DND-41 (cell line): Measurements from ENCODE around the gene TCF12.

Experiments used
- ATAC-seq: fragments of 200-7000 bp; cut with Tn5 transposase; 3 replicates; pipeline ENCODE4 v1.9.1; 2021; ENCODE audit warnings: low read depth; ENCODE audit not compliant: insufficient read depth
- DNase-seq: peaks from one replicate; pipeline ENCODE4 v3.0.0-alpha.2; 2020
- H2AFZ ChIP-seq: 2 replicates; pipeline ENCODE4 v1.6.0; 2012; ENCODE audit warnings: low read depth, low read length
- H3K27ac ChIP-seq: 2 replicates; pipeline ENCODE4 v1.5.1; 2012; ENCODE audit warnings: low read length, inconsistent platforms
- H3K27me3 ChIP-seq: fragments of 200-600 bp; sonication (generic); 2 replicates; pipeline ENCODE4 v1.6.0; 2012; ENCODE audit warnings: low read length, mild to moderate bottlenecking, inconsistent platforms; ENCODE audit not compliant: insufficient read depth, poor library complexity
- H3K36me3 ChIP-seq: 2 replicates; pipeline ENCODE4 v1.5.1; 2012; ENCODE audit warnings: low read length, inconsistent platforms; ENCODE audit not compliant: insufficient read depth
- H3K4me1 ChIP-seq: 2 replicates; pipeline ENCODE4 v1.5.1; 2012; ENCODE audit warnings: mild to moderate bottlenecking, low read length; ENCODE audit not compliant: insufficient read depth
- H3K4me2 ChIP-seq: 2 replicates; pipeline ENCODE4 v1.6.0; 2012; ENCODE audit warnings: mild to moderate bottlenecking, moderate library complexity, low read length, inconsistent platforms; ENCODE audit not compliant: insufficient read depth
- H3K4me3 ChIP-seq, 2 experiments: fragments of 200-600 bp in 1 of 2; shearing (Covaris generic) in 1 of 2; 2 replicates each; pipeline ENCODE4 v1.5.1; 2012 to 2016; ENCODE audit warnings: inconsistent platforms in 2 of 2, low read length in 2 of 2, mild to moderate bottlenecking in 2 of 2, low read depth in 1 of 2, moderate library complexity in 1 of 2
- H3K79me2 ChIP-seq: 2 replicates; pipeline ENCODE4 v1.6.0; 2012; ENCODE audit warnings: low read length, inconsistent platforms; ENCODE audit not compliant: insufficient read depth
- H3K9ac ChIP-seq: 2 replicates; pipeline ENCODE4 v1.6.0; 2012; ENCODE audit warnings: low read depth, mild to moderate bottlenecking, inconsistent platforms, low read length, moderate library complexity
- H3K9me3 ChIP-seq: 2 replicates; pipeline ENCODE4 v1.5.1; 2012; ENCODE audit warnings: low read length, moderate library complexity, mild to moderate bottlenecking, inconsistent platforms; ENCODE audit not compliant: insufficient read depth, severe bottlenecking
- H4K20me1 ChIP-seq: 2 replicates; pipeline ENCODE4 v1.6.0; 2012; ENCODE audit warnings: low read length; ENCODE audit not compliant: insufficient read depth
- CTCF ChIP-seq: IDR thresholded peaks from 2 replicates; pipeline ENCODE4 v1.5.1; 2012; ENCODE audit warnings: borderline replicate concordance, low read length, moderate library complexity, mild to moderate bottlenecking; ENCODE audit not compliant: poor library complexity, severe bottlenecking; ENCODE audit errors: extremely low read depth
- EZH2 ChIP-seq: IDR thresholded peaks from 3 replicates; pipeline ENCODE4 v1.6.1; 2012; ENCODE audit warnings: borderline replicate concordance, low read depth, mild to moderate bottlenecking, moderate library complexity, low read length, inconsistent platforms; ENCODE audit not compliant: severe bottlenecking

The TCF12 gene

GRCh38 chr15:57114070-57114469 lies 195.6 kb downstream of the TCF12 start:
- peaks cover 4% of the 10 kb centered on the region; the same call in 1 of the 2 replicates for H3K36me3 ChIP-seq
- H3K4me1 ChIP-seq = peaks cover 22% of the 10 kb centered on the region
- H3K4me3 ChIP-seq = no peak overlapping the region
- peaks cover 68% of the 10 kb centered on the region for H3K79me2 ChIP-seq
- no peaks in the 10 kb centered on the region for H4K20me1 ChIP-seq
- no peak overlapping the region for H2AFZ ChIP-seq
- TF ChIP-seq CTCF (no peak), EZH2 (no peak)
- H3K27ac ChIP-seq = no peak overlapping the region
- no peak for DNase-seq
- no peaks in the 10 kb centered on the region for H3K27me3 ChIP-seq
- no peak overlapping the region for H3K4me2 ChIP-seq
- ATAC-seq = 0 out of 3 replicates have a peak, but pooled peaks have one; percentile 25
- no peaks in the 10 kb centered on the region for H3K9me3 ChIP-seq
- no peak overlapping the region for H3K9ac ChIP-seq

- H3K4me1 ChIP-seq = peaks cover 24% of the 10 kb centered on the region
- peak overlapping the region; percentile 15 for H3K4me2 ChIP-seq
- peaks cover 72% of the 10 kb centered on the region for H3K79me2 ChIP-seq
- H2AFZ ChIP-seq = no peak overlapping the region
- no peak overlapping the region for H3K4me3 ChIP-seq
- ATAC-seq (peak; percentile 75), DNase-seq (no peak)
- peak overlapping the region; percentile 16; the same call in 1 of the 2 replicates for H3K9ac ChIP-seq
- no peaks in the 10 kb centered on the region for H3K9me3 ChIP-seq
- H3K27me3 ChIP-seq = no peaks in the 10 kb centered on the region
- peaks cover 14% of the 10 kb centered on the region; the same call in 1 of the 2 replicates for H3K36me3 ChIP-seq
- no peaks in the 10 kb centered on the region for H4K20me1 ChIP-seq
- peak overlapping the region; percentile 71 for H3K27ac ChIP-seq
- TF ChIP-seq EZH2 = no peak
- no peak for TF ChIP-seq CTCF
These were observed 199.8 kb downstream of the TCF12 start for GRCh38 chr15:57118013-57118799.

GRCh38 chr15:57122080-57122840 lies 203.8 kb downstream of the TCF12 start:
- H3K4me3 ChIP-seq = no peak overlapping the region
- no peak overlapping the region for H3K4me2 ChIP-seq
- no peak for DNase-seq
- TF ChIP-seq EZH2 (no peak), CTCF (no peak)
- peaks cover 45% of the 10 kb centered on the region for H3K79me2 ChIP-seq
- H3K4me1 ChIP-seq = peaks cover 20% of the 10 kb centered on the region
- no peaks in the 10 kb centered on the region for H3K27me3 ChIP-seq
- no peak overlapping the region for H3K27ac ChIP-seq
- H3K36me3 ChIP-seq = peaks cover 18% of the 10 kb centered on the region
- no peak overlapping the region for H3K9ac ChIP-seq
- no peaks in the 10 kb centered on the region for H4K20me1 ChIP-seq
- no peak for ATAC-seq
- H3K9me3 ChIP-seq = no peaks in the 10 kb centered on the region
- no peak overlapping the region for H2AFZ ChIP-seq
